GM12864 (cell line): ENCODE data around the gene WDR5.

ENCODE experiments used
- DNase-seq: peaks from one replicate; pipeline ENCODE4 v3.0.0-alpha.2; 2011; ENCODE audit warnings: low read depth
- H3K4me3 ChIP-seq: 2 replicates; pipeline ENCODE4 v1.5.1; 2011; ENCODE audit warnings: mild to moderate bottlenecking, low read depth, low read length, control low read depth
- CTCF ChIP-seq: IDR thresholded peaks from 2 replicates; pipeline ENCODE4 v1.5.1; 2011; ENCODE audit warnings: low read depth, mild to moderate bottlenecking, moderate library complexity, low read length, control low read depth, inconsistent platforms; ENCODE audit errors: missing control alignments

Gene WDR5

DNA sequence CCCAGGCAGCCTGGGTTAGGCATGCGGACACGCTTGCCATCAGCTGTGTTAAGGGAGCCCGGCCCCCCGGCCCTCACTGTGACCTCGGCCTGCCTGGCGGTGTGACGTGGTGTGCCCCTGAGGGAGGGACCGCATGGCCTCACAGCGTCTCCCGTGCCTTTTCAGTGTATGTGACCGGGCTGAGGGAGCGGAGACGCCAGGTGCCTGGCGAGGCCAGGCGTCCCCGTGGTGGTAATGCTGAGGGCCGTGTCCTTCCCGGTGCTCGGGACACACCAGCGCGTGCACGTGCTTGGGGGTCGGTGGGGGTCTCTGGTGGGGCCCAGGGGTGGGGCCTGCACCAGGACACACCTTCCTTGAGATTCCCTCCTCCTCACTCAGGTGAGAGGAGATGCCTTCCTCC is 17.6 kb downstream of the WDR5 start:
- no peak for TF ChIP-seq CTCF
- DNase-seq = no peak
- no peak overlapping the region for H3K4me3 ChIP-seq

DNA sequence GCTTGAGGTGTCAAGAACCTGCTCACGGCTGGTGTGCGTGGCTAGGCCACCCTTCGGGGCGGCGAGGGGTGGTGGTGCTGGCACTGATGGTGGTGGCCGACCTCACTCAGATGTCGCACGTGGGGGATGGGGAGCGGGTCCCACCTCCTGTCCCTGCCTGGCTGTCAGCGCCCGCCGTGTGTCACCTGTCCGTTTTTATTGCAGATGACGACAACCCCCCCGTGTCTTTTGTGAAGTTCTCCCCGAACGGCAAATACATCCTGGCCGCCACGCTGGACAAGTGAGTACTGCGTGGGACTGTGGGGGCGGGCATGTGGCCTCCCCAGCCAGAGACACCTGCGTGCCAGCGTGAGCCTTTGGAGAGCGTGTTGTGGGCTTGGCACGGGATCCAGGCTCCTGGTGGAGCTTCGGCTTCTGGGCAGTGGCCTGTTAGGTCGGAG is 18.4 kb downstream of the WDR5 start:
- DNase-seq = no peak
- H3K4me3 ChIP-seq = no peak overlapping the region
- TF ChIP-seq CTCF = no peak

GRCh38 chr9:134155812-134156377 is 20.0 kb downstream of the WDR5 start:
- no peak for DNase-seq
- TF ChIP-seq CTCF = no peak

GRCh38 chr9:134156564-134157377 is 20.9 kb downstream of the WDR5 start:
- DNase-seq = no peak
- TF ChIP-seq CTCF = no peak
- H3K4me3 ChIP-seq = no peak overlapping the region

More at GRCh38 chr9:134155812-134156377, 20.0 kb downstream of the WDR5 start:
- H3K4me3 ChIP-seq = no peak overlapping the region

DNA sequence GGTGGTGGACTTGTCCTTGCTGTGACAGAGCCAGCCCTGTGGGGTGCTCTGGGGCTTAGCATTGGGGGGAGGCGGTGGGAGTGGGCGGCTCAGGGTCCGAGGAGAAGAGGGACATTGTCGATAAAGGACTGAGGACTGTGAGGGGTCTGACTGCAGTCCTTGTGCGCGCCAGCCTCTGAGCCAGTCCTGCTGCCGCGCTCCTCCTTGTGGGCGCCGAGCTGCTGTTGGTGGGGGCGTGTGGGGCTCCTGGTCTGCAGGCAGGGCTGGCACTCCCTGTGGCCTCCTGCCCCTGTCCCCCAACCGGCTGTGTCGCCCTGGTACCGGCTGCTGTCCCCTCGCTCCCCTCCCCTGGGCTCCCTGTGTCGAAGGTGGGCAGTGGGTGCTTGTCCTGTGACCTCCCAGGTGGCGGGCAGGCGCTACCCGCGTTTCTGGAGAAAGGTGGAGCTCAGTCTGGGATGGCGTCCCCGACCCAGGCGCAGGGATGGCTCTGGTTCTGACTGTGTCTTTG is 21.6 kb downstream of the WDR5 start:
- H3K4me3 ChIP-seq = no peak overlapping the region
- DNase-seq = no peak
- no peak for TF ChIP-seq CTCF

GRCh38 chr9:134158242-134158641 is 22.4 kb downstream of the WDR5 start:
- no peak overlapping the region for H3K4me3 ChIP-seq
- TF ChIP-seq CTCF = no peak
- no peak for DNase-seq
